Effector memory CD4-positive, alpha-beta T cell (primary cell): Measurements from ENCODE around the gene ZNF780B.

Experiments used
- DNase-seq, 3 donors: peaks; one replicate each; pipeline ENCODE4 v3.0.0-alpha.2; 2020
- H3K27ac ChIP-seq: 2 replicates; pipeline ENCODE4 v1.7.0; 2013; ENCODE audit warnings: mild to moderate bottlenecking, low read length, moderate library complexity; ENCODE audit not compliant: insufficient read depth, poor library complexity, severe bottlenecking
- H3K27me3 ChIP-seq: replicated peaks from 2 replicates; pipeline ENCODE4 v1.7.0; 2013; ENCODE audit warnings: mild to moderate bottlenecking, low read length; ENCODE audit not compliant: insufficient read depth, control insufficient read depth, poor library complexity, severe bottlenecking
- H3K36me3 ChIP-seq: 2 replicates; pipeline ENCODE4 v1.7.0; 2013; ENCODE audit warnings: mild to moderate bottlenecking, low read length, moderate library complexity; ENCODE audit not compliant: control insufficient read depth, insufficient read depth
- H3K4me1 ChIP-seq: 2 replicates; pipeline ENCODE4 v1.7.0; 2013; ENCODE audit warnings: low read length, mild to moderate bottlenecking; ENCODE audit not compliant: control insufficient read depth, insufficient read depth, poor library complexity, severe bottlenecking
- H3K4me3 ChIP-seq: 2 replicates; pipeline ENCODE4 v1.7.0; 2013; ENCODE audit warnings: low read length, low read depth, mild to moderate bottlenecking; ENCODE audit not compliant: insufficient read depth, poor library complexity, severe bottlenecking
- H3K9me3 ChIP-seq: 2 replicates; pipeline ENCODE4 v1.7.0; 2013; ENCODE audit warnings: mild to moderate bottlenecking, low read length, moderate library complexity; ENCODE audit not compliant: control insufficient read depth

The ZNF780B gene

GRCh38 chr19:39987167-39987566, 68.9 kb downstream of the ZNF780B start:
- Histone ChIP-seq H3K4me1 (no peaks in the 10 kb centered on the region), H3K36me3 (peaks cover 11% of the 10 kb centered on the region), H3K9me3 (peaks cover 6% of the 10 kb centered on the region), H3K27me3 (no peaks in the 10 kb centered on the region), H3K27ac (no peak overlapping the region), H3K4me3 (no peak overlapping the region)
- no peak for DNase-seq

DNA sequence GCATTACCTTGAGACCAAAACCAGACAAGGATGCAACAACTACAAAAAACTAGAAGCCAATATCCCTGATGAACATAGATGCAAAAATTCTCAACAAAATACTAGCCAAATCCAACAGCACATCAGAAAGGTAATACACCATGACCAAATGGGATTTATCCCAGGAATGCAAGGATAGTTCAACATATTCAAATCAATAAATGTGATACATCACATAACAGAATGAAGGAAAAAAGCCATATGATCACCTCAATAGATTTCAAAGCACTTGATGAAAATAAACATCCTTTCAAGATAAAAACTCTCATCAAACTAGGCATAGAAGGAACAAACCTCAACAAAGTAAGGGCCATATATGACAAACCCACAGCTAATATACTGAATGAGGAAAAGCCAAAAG, 69.4 kb downstream of the ZNF780B start:
- DNase-seq, result no peak
- Histone ChIP-seq H3K4me3 (no peak overlapping the region), H3K4me1 (no peaks in the 10 kb centered on the region), H3K36me3 (peaks cover 14% of the 10 kb centered on the region), H3K27ac (no peak overlapping the region), H3K9me3 (peaks cover 6% of the 10 kb centered on the region), H3K27me3 (no peaks in the 10 kb centered on the region)

DNA sequence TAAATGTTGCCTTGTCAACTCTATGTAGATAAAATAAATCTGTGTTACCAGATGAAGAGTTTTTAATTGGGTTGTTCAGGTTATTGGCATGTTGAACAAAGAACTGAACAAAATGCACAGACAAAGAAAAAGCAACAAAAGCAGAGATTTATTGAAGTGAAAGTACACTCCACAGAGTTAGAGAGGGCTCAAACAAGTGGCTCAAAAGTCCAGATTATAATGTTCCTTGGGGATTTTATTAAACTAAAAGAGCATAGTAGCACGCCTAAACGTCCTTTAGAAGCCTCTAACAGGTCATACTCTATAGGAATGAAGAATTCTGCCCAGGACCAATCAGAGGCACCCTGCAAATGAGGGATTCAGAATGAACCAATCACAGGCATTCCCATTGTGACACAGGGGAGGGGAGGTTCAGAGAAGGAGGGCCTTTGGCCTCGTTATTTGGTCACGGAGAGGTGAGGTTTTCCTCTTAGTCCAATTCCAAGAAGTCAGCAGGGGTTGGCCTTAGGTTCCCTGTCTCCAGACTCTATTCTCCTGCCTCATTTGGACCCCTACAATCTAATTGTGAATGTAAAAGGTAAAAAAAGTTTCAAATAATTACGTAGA, 72.2 kb downstream of the ZNF780B start:
- Histone ChIP-seq H3K27ac (no peak overlapping the region), H3K9me3 (peaks cover 6% of the 10 kb centered on the region), H3K27me3 (no peaks in the 10 kb centered on the region), H3K4me1 (no peaks in the 10 kb centered on the region), H3K36me3 (peaks cover 37% of the 10 kb centered on the region), H3K4me3 (no peak overlapping the region)
- no peak for DNase-seq

DNA sequence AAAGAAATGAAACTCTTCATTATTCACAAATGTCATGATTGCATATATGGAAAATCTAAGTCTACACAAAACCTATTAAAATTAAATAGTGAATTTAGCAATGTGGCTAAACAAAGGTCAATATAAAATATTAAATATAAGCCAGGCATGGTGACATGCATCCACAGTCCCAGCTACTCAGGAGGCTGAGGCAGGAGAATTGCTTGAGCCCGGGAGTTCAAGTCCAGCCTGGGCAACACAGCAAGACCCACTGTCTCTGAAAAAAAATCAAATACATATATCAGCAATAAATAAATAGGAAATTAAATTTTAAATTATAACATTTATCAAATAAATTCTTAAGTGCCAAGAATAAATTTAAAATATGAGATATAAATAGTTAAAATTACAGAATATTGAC, 73.1 kb downstream of the ZNF780B start:
- H3K27ac ChIP-seq, result no peak overlapping the region
- no peaks in the 10 kb centered on the region for H3K27me3 ChIP-seq
- no peak overlapping the region for H3K4me3 ChIP-seq
- peaks cover 44% of the 10 kb centered on the region for H3K36me3 ChIP-seq
- no peaks in the 10 kb centered on the region for H3K4me1 ChIP-seq
- peaks cover 6% of the 10 kb centered on the region for H3K9me3 ChIP-seq
- no peak for DNase-seq
